ENCODE data around the gene NLRP7. TPM values are rescaled to one million over a fixed set of nuclear protein-coding genes. Genes with fewer than 3 reads are reported as not detected.

Gene NLRP7
- total RNA-seq, 1 experiment from 2014 or later, result not detected

- H3K27me3 ChIP-seq (replicated peaks; ENCODE audit: insufficient read depth, low read depth, low read length, poor library complexity), result no peaks in the 10 kb centered on the region
- TF ChIP-seq CTCF (conservative IDR thresholded peaks at IDR 0.05; ENCODE audit: low read depth, low read length), result no peak
- TF ChIP-seq EZH2 (IDR thresholded peaks at IDR 0.05; ENCODE audit: borderline replicate concordance, low read depth, low read length, poor library complexity, severe bottlenecking), result no peak
- no peak for DNase-seq (ENCODE audit: low spot score)
- H3K9me3 ChIP-seq (ENCODE audit: low read depth, low read length, poor library complexity, severe bottlenecking), result no peaks in the 10 kb centered on the region
- no peak overlapping the region for H3K27ac ChIP-seq (ENCODE audit: low read depth, low read length, poor library complexity, severe bottlenecking)
- no TSS peak for BruUV-seq (replicated peaks)
- POLR2A ChIA-PET (ENCODE audit: low non-redundant PET), result no interaction called here
- no peaks in the 10 kb centered on the region for H3K4me1 ChIP-seq (ENCODE audit: insufficient read depth, low read length, poor library complexity, severe bottlenecking)
- intact Hi-C loops (cut with micrococcal nuclease; ENCODE audit: unreplicated experiment), result no loop called here
- no peaks in the 10 kb centered on the region for H3K36me3 ChIP-seq (ENCODE audit: insufficient read depth, low read length, poor library complexity, severe bottlenecking)
- no peak overlapping the region for H3K4me3 ChIP-seq (ENCODE audit: low read depth, low read length, poor library complexity, severe bottlenecking)
- CTCF ChIA-PET, result interaction anchor here (0.7 kb wide), 1 partner anchor 15 kb away, joined by 4 read pairs; no protein-coding TSS in a partner anchor
Observed at GRCh38 chr19:54889566-54889965, 57.8 kb downstream of the NLRP7 start.

- Histone ChIP-seq H3K27ac (ENCODE audit: low read depth, low read length, poor library complexity, severe bottlenecking) (no peak overlapping the region), H3K27me3 (replicated peaks; ENCODE audit: insufficient read depth, low read depth, low read length, poor library complexity) (no peaks in the 10 kb centered on the region), H3K4me3 (ENCODE audit: low read depth, low read length, poor library complexity, severe bottlenecking) (no peak overlapping the region), H3K36me3 (ENCODE audit: insufficient read depth, low read length, poor library complexity, severe bottlenecking) (no peaks in the 10 kb centered on the region), H3K9me3 (ENCODE audit: low read depth, low read length, poor library complexity, severe bottlenecking) (no peaks in the 10 kb centered on the region), H3K4me1 (ENCODE audit: insufficient read depth, low read length, poor library complexity, severe bottlenecking) (no peaks in the 10 kb centered on the region)
- TF ChIP-seq EZH2 (IDR thresholded peaks at IDR 0.05; ENCODE audit: borderline replicate concordance, low read depth, low read length, poor library complexity, severe bottlenecking), result no peak
- no peak for TF ChIP-seq CTCF (conservative IDR thresholded peaks at IDR 0.05; ENCODE audit: low read depth, low read length)
- ChIA-PET POLR2A (ENCODE audit: low non-redundant PET) (no interaction called here), CTCF (no interaction called here)
- BruUV-seq (replicated peaks), result no TSS peak
- DNase-seq (ENCODE audit: low spot score), result no peak
- intact Hi-C loops (cut with micrococcal nuclease; ENCODE audit: unreplicated experiment), result no loop called here
Observed at GRCh38 chr19:54888239-54888638, 59.1 kb downstream of the NLRP7 start.

- Histone ChIP-seq H3K9me3 (ENCODE audit: low read depth, low read length, poor library complexity, severe bottlenecking) (no peaks in the 10 kb centered on the region), H3K27ac (ENCODE audit: low read depth, low read length, poor library complexity, severe bottlenecking) (no peak overlapping the region), H3K27me3 (replicated peaks; ENCODE audit: insufficient read depth, low read depth, low read length, poor library complexity) (peaks cover 11% of the 10 kb centered on the region), H3K36me3 (ENCODE audit: insufficient read depth, low read length, poor library complexity, severe bottlenecking) (no peaks in the 10 kb centered on the region), H3K4me1 (ENCODE audit: insufficient read depth, low read length, poor library complexity, severe bottlenecking) (no peaks in the 10 kb centered on the region), H3K4me3 (ENCODE audit: low read depth, low read length, poor library complexity, severe bottlenecking) (no peak overlapping the region)
- BruUV-seq (replicated peaks), result no TSS peak
- intact Hi-C loops (cut with micrococcal nuclease; ENCODE audit: unreplicated experiment), result loop anchor here (5.0 kb wide), 1 partner anchor 39 kb away; no protein-coding TSS in a partner anchor
- ChIA-PET CTCF (interaction anchor here (0.6 kb wide), 1 partner anchor 33 kb away, joined by 4 read pairs; no protein-coding TSS in a partner anchor), POLR2A (ENCODE audit: low non-redundant PET) (no interaction called here)
- DNase-seq (ENCODE audit: low spot score), result no peak
- TF ChIP-seq EZH2 (IDR thresholded peaks at IDR 0.05; ENCODE audit: borderline replicate concordance, low read depth, low read length, poor library complexity, severe bottlenecking), result no peak
- TF ChIP-seq CTCF (conservative IDR thresholded peaks at IDR 0.05; ENCODE audit: low read depth, low read length), result no peak
Observed at GRCh38 chr19:54883228-54883627, 64.1 kb downstream of the NLRP7 start.
